Fibroblast of pulmonary artery (primary cell): ENCODE data around the gene EFHC1.

ENCODE experiments used
- DNase-seq: peaks from one replicate; pipeline ENCODE4 v3.0.0-alpha.2; 2010; ENCODE audit warnings: low read depth
- H3K4me3 ChIP-seq: replicated peaks from 2 replicates; pipeline ENCODE4 v1.5.1; 2011; ENCODE audit warnings: low read depth, mild to moderate bottlenecking, control low read depth, low read length, moderate library complexity
- TF ChIP-seq, protein P1 (sequence below): IDR thresholded peaks from 2 replicates; pipeline ENCODE4 v1.5.1; 2011; ENCODE audit warnings: mild to moderate bottlenecking, control low read depth, low read length, inconsistent platforms; ENCODE audit errors: missing control alignments

EFHC1 gene

DNA sequence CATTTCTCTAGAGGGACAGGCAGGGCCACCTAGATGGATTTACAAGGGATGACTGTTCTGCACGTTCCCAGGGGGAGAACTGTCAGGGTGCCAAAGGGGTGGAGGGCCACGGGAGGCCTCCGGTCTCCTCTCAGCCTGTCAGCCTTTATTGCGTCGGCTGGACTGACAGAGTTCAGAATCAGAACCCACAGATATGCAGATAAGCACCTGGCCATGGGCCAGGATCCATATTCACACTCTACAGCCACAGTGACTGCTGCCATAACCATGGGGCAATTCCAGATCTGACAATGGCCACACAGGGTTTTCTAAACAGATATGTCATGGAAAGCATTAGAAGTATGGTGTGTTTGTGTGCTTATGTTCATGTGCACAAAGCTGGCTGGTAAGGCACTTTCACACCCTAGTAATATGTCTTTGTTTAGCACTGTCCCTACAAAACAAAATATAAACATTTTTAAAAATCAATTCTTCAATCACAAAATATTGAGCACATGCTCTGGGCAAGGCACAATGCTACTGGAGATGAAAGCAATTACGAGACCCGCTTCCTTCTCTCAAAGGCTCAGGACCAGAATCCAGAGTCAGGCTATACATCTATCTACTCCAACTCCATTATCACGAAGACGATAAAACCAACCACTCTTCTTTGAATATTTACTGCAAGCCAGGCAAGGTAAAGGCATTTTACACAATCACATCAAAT lies 127.7 kb downstream of the EFHC1 start:
- TF ChIP-seq, protein P1, sequence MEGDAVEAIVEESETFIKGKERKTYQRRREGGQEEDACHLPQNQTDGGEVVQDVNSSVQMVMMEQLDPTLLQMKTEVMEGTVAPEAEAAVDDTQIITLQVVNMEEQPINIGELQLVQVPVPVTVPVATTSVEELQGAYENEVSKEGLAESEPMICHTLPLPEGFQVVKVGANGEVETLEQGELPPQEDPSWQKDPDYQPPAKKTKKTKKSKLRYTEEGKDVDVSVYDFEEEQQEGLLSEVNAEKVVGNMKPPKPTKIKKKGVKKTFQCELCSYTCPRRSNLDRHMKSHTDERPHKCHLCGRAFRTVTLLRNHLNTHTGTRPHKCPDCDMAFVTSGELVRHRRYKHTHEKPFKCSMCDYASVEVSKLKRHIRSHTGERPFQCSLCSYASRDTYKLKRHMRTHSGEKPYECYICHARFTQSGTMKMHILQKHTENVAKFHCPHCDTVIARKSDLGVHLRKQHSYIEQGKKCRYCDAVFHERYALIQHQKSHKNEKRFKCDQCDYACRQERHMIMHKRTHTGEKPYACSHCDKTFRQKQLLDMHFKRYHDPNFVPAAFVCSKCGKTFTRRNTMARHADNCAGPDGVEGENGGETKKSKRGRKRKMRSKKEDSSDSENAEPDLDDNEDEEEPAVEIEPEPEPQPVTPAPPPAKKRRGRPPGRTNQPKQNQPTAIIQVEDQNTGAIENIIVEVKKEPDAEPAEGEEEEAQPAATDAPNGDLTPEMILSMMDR, result no peak
- DNase-seq, result peak; percentile 53
- no peak overlapping the region for H3K4me3 ChIP-seq

DNA sequence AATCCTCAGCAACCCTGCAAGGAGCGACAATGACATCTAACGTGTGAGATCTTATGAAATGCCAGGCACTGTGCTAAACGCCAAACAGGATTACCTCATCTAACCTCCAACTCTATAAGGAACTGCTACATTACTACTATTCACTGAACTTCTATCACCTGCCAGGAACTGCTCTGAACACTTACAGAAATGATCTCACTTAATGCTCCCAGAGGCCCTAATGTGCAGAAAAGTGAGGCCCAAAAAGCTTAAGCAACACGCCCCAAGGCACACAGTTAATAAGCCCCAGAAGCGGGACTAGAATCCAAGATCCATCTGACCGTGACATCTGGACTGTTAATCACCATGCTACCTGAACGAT lies 128.2 kb downstream of the EFHC1 start:
- TF ChIP-seq, protein P1, result no peak
- no peak overlapping the region for H3K4me3 ChIP-seq

DNA sequence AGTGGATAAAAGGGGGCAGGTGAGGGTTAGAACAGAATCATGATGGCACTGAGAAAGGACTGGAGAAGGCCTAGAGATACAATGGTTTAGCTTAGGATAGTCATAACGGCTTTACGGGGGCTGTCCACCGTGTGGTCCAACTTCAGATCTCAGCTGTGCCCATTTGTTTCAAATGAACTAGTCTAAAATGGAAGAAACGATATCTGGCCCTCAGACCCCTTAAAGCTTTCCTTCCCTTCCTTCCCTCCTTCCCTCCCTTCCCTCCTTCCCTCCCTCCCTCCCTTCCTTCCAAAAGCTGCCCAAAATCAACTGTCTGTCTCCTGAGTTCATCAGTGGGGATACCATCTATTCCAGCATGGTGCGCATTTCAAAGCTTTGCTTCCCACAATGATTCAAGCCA lies 128.9 kb downstream of the EFHC1 start:
- TF ChIP-seq, protein P1, result no peak
- H3K4me3 ChIP-seq, result no peak overlapping the region
- no peak for DNase-seq

More for the DNA sequence above, 128.2 kb downstream of the EFHC1 start:
- DNase-seq, result no peak

DNA sequence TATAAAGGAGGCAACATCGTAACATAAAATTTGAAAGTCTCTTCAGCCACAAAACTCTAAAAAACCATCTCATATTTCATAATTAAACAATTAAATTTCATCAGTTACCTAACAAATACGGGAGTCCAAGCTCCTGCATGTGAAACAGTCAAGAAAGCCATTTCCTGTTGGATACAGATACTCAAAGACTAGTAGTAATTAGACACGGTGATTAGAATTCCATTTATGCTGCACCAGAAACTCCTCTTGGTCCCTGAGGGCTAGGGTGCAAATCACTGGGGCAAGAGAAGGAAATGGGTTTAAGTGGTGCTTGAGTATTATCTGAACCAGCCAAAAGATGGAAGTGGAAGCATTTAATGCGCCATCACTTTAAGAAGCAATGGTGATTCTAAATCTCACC lies 129.3 kb downstream of the EFHC1 start:
- DNase-seq, result no peak
- no peak overlapping the region for H3K4me3 ChIP-seq
- TF ChIP-seq, protein P1, result no peak

DNA sequence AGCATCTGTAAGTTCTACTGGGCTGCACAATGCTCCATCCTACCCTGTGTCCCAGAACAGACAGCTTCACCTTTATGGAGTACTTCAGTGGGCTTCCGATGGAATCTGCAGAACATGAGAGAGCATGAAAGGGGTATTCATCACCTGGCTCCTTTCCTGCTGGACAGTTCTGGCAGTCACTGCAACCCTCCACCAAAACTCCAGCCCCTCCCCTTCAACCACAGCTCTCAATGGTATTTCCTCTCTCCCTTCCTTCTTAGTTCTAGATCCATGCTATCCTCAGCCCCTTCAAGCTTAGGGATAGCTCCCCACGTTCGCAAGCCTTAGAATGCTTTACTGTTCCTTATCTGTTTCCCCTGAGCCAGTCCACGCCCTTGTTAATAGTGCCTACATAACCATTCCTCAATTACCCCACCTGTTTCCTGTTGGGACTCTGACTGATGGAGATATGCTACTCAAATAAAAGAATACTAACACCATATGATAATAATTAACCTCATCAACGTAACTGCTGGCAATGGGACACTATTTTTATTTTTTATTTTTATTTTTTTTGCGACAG lies 130.0 kb downstream of the EFHC1 start:
- TF ChIP-seq, protein P1, result no peak
- no peak for DNase-seq
- no peak overlapping the region for H3K4me3 ChIP-seq

DNA sequence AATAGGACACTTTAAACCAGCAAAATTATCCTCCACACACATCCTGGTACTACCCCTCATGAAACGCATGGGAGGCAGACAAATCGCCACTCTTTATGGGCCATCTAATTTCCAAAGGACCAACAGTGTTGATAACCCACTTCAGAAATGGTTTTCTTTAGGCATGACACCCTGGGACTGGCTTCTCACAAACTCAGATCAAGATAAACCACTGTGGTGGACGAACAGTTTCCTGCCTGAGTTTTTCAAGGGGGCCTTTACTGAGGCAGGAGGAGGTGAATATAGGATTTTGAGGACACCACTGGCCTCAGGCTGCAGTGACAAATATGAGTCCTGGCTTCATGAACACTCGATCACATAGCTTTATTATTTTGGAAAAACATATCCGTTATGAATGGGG lies 130.7 kb downstream of the EFHC1 start:
- no peak for DNase-seq
- TF ChIP-seq, protein P1, result no peak
- no peak overlapping the region for H3K4me3 ChIP-seq
